Measurements from ENCODE around the gene ANKRD22.

DNA sequence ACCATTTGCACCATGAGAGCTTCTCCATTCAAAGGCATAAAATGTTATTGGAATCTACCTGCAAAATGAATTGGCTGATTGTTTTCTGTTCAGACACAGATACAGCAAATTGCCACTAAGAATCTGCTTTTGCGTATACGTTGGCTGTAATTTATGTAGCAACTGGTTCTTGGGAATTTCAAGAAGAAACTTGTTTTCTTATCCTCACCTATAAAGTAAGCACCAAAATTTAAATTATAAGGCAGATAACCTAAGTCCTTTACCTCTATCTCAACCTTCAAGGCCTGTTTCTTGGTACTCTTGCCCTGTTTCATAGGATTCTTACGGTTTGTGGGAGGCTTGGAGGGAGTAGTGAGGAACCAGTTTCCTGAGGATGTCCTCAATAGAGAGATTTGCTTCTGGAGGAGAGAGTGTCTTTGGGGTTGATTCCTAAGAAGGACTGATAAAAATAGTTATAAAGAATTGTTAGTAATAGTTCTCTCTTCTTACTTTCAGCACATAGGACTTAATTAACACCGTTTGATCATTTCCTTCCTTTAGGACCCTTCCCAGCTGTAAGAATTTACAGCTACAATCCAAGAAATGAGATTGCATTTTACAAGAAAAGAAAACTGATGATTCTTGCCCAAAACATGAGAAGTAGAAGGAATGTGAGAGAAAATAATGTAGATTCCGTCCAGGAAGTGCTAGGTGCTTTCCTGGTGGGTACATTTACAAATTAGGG is 30.4 kb upstream of the ANKRD22 start:
- TF ChIP-seq, protein P1, sequence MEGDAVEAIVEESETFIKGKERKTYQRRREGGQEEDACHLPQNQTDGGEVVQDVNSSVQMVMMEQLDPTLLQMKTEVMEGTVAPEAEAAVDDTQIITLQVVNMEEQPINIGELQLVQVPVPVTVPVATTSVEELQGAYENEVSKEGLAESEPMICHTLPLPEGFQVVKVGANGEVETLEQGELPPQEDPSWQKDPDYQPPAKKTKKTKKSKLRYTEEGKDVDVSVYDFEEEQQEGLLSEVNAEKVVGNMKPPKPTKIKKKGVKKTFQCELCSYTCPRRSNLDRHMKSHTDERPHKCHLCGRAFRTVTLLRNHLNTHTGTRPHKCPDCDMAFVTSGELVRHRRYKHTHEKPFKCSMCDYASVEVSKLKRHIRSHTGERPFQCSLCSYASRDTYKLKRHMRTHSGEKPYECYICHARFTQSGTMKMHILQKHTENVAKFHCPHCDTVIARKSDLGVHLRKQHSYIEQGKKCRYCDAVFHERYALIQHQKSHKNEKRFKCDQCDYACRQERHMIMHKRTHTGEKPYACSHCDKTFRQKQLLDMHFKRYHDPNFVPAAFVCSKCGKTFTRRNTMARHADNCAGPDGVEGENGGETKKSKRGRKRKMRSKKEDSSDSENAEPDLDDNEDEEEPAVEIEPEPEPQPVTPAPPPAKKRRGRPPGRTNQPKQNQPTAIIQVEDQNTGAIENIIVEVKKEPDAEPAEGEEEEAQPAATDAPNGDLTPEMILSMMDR (conservative IDR thresholded peaks at IDR 0.05 in 1 of 2, IDR thresholded peaks at IDR 0.05 in 1 of 2; ENCODE audit: extremely low read depth in 1 of 2, insufficient read depth in 1 of 2, low read depth in 1 of 2, low read length in 2 of 2), result no peak
- no peak for TF ChIP-seq EZH2 (IDR thresholded peaks at IDR 0.05; ENCODE audit: borderline replicate concordance, low read length)

Data from mammary epithelial cell (primary cell).